Suprapubic skin (tissue), 3 donors: ENCODE data around the gene ZMYND15.

Source experiments
- EP300 ChIP-seq: sonication (generic); formaldehyde crosslinking; IDR thresholded peaks from one replicate; pipeline ENCODE4 v1.6.1; 2017; ENCODE audit warnings: antibody characterized with exemption
- TF ChIP-seq, protein P1 (sequence below), 2 donors: fragments of 200-600 bp in 1 of 2; fragments of 450-650 bp in 1 of 2; sonication (generic) in 1 of 2; IDR thresholded peaks; one replicate each; pipeline ENCODE4 v1.5.1; 2016 to 2019; ENCODE audit warnings: antibody characterized with exemption in 2 of 2, mild to moderate bottlenecking in 1 of 2, moderate library complexity in 1 of 2

DNA sequence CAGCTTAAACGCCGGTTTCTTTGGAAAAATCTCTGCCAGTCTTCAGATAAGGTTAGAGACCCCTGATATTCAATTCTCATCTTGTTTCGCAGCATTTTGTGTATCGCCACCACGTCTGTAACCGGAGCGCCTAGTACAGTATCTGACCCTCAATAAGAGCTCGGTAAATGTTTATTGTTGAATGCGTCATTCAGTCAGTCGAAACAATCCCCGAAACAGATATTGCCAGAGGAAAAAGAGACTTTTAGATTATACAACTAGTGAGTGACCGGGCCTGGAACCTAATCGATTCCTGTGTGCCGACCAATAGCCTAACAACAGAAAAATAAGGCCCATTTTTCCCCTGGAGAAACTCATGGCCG is 36.3 kb upstream of the ZMYND15 start:
- TF ChIP-seq EP300, result no peak
- TF ChIP-seq, protein P1, sequence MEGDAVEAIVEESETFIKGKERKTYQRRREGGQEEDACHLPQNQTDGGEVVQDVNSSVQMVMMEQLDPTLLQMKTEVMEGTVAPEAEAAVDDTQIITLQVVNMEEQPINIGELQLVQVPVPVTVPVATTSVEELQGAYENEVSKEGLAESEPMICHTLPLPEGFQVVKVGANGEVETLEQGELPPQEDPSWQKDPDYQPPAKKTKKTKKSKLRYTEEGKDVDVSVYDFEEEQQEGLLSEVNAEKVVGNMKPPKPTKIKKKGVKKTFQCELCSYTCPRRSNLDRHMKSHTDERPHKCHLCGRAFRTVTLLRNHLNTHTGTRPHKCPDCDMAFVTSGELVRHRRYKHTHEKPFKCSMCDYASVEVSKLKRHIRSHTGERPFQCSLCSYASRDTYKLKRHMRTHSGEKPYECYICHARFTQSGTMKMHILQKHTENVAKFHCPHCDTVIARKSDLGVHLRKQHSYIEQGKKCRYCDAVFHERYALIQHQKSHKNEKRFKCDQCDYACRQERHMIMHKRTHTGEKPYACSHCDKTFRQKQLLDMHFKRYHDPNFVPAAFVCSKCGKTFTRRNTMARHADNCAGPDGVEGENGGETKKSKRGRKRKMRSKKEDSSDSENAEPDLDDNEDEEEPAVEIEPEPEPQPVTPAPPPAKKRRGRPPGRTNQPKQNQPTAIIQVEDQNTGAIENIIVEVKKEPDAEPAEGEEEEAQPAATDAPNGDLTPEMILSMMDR (IDR thresholded peaks at IDR 0.05), result no peak
